Measurements from ENCODE around the gene RPS3. TPM values are rescaled to one million over a fixed set of nuclear protein-coding genes. Genes with fewer than 3 reads are reported as not detected.

Gene RPS3
- total and polyA plus RNA-seq, 2 experiments from 2014 or later = 1,745 to 2,793 TPM

DNA sequence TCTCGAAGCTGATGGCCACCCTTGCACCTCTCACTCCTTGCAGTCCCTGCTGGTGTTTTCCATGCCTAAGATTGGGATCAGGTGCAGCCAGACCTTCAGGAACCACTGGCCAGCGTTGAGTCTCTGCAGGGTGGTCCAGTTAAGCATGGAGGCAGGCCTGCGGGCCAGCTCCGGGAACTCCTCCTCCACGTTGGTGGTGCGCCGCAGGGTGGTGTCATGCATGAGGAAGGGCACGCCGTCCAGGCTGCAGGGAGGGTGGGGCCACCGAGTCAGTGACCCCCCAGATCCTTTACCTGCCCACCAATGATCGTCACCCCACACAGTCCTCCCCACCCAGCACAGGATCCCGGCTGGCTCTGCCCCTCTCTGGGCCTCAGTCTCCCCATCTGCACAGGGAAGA lies 43.7 kb downstream of the RPS3 start (continued):
- TF ChIP-seq, protein P1, sequence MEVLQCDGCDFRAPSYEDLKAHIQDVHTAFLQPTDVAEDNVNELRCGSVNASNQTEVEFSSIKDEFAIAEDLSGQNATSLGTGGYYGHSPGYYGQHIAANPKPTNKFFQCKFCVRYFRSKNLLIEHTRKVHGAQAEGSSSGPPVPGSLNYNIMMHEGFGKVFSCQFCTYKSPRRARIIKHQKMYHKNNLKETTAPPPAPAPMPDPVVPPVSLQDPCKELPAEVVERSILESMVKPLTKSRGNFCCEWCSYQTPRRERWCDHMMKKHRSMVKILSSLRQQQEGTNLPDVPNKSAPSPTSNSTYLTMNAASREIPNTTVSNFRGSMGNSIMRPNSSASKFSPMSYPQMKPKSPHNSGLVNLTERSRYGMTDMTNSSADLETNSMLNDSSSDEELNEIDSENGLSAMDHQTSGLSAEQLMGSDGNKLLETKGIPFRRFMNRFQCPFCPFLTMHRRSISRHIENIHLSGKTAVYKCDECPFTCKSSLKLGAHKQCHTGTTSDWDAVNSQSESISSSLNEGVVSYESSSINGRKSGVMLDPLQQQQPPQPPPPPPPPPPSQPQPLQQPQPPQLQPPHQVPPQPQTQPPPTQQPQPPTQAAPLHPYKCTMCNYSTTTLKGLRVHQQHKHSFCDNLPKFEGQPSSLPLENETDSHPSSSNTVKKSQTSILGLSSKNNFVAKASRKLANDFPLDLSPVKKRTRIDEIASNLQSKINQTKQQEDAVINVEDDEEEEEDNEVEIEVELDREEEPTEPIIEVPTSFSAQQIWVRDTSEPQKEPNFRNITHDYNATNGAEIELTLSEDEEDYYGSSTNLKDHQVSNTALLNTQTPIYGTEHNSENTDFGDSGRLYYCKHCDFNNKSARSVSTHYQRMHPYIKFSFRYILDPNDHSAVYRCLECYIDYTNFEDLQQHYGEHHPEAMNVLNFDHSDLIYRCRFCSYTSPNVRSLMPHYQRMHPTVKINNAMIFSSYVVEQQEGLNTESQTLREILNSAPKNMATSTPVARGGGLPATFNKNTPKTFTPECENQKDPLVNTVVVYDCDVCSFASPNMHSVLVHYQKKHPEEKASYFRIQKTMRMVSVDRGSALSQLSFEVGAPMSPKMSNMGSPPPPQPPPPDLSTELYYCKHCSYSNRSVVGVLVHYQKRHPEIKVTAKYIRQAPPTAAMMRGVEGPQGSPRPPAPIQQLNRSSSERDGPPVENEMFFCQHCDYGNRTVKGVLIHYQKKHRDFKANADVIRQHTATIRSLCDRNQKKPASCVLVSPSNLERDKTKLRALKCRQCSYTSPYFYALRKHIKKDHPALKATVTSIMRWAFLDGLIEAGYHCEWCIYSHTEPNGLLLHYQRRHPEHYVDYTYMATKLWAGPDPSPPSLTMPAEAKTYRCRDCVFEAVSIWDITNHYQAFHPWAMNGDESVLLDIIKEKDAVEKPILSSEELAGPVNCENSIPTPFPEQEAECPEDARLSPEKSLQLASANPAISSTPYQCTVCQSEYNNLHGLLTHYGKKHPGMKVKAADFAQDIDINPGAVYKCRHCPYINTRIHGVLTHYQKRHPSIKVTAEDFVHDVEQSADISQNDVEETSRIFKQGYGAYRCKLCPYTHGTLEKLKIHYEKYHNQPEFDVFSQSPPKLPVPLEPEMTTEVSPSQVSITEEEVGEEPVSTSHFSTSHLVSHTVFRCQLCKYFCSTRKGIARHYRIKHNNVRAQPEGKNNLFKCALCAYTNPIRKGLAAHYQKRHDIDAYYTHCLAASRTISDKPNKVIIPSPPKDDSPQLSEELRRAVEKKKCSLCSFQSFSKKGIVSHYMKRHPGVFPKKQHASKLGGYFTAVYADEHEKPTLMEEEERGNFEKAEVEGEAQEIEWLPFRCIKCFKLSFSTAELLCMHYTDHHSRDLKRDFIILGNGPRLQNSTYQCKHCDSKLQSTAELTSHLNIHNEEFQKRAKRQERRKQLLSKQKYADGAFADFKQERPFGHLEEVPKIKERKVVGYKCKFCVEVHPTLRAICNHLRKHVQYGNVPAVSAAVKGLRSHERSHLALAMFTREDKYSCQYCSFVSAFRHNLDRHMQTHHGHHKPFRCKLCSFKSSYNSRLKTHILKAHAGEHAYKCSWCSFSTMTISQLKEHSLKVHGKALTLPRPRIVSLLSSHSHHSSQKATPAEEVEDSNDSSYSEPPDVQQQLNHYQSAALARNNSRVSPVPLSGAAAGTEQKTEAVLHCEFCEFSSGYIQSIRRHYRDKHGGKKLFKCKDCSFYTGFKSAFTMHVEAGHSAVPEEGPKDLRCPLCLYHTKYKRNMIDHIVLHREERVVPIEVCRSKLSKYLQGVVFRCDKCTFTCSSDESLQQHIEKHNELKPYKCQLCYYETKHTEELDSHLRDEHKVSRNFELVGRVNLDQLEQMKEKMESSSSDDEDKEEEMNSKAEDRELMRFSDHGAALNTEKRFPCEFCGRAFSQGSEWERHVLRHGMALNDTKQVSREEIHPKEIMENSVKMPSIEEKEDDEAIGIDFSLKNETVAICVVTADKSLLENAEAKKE (CRISPR knock-in tag; IDR thresholded peaks at IDR 0.05) = no peak
- TF ChIP-seq ZNF331 (CRISPR knock-in tag; IDR thresholded peaks at IDR 0.05; ENCODE audit: low read depth) (no peak), EZH2 (IDR thresholded peaks at IDR 0.05; ENCODE audit: low read depth, unreplicated experiment) (no peak), POLR2AphosphoS5 (IDR thresholded peaks at IDR 0.05; ENCODE audit: low read depth) (no peak), STAT1 (IDR thresholded peaks at IDR 0.05; ENCODE audit: unreplicated experiment) (no peak)
- TF ChIP-seq, protein P2, sequence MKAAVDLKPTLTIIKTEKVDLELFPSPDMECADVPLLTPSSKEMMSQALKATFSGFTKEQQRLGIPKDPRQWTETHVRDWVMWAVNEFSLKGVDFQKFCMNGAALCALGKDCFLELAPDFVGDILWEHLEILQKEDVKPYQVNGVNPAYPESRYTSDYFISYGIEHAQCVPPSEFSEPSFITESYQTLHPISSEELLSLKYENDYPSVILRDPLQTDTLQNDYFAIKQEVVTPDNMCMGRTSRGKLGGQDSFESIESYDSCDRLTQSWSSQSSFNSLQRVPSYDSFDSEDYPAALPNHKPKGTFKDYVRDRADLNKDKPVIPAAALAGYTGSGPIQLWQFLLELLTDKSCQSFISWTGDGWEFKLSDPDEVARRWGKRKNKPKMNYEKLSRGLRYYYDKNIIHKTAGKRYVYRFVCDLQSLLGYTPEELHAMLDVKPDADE (IDR thresholded peaks at IDR 0.05) = no peak

DNA sequence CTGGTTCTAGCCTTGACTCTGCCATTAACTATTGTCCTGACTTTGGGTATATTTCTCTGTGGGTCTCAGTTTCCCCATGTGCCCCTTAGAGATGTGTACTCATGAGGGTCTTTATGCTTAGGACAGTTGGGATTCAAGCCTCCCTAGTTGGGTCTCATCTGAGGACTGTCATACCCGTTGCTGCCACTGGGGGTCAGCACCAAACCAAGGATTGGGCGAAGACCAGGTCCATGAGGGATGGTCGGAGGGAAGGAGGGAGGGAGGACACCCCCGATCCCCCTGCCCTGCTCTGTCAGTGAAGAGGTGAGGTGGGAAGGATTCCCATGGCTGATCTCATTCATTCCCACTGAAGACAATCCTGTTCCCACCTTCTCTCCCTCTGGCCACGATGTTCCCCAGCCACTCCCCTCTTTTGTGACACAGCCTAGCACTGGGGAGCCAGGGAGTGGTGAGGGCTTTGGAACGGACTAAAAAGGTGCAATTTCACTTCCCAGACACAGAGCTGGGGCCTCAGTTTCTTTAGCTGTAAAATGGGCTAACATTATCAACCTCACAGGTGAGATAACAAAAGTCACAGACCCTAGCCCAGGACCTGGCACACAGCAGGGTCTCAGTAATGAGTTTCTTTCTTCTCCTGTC lies 46.1 kb downstream of the RPS3 start:
- no peaks in the 10 kb centered on the region for H3K9me3 Mint-ChIP-seq
- H3K36me3 ChIP-seq (ENCODE audit: insufficient read depth) = no peaks in the 10 kb centered on the region

More for the DNA sequence above, 46.1 kb downstream of the RPS3 start:
- Histone ChIP-seq H3K4me3 (no peak overlapping the region), H3K4me2 (no peak overlapping the region), H3F3A (replicated peaks; ENCODE audit: low read depth) (no peaks in the 10 kb centered on the region), H3K9me2 (ENCODE audit: insufficient read depth) (no peaks in the 10 kb centered on the region), H4K20me1 (replicated peaks; ENCODE audit: insufficient read depth) (no peaks in the 10 kb centered on the region), H3K4me1 (ENCODE audit: insufficient read depth) (no peaks in the 10 kb centered on the region), H3K79me2 (replicated peaks; ENCODE audit: insufficient read depth) (no peaks in the 10 kb centered on the region), H3K27me3 (ENCODE audit: insufficient read depth) (no peaks in the 10 kb centered on the region), H2AFZ (no peak overlapping the region), H3K27ac (ENCODE audit: low read depth) (no peak overlapping the region)
- DNase-seq (ENCODE audit: low spot score) = peak; percentile 89
- Mint-ChIP-seq H3K36me3 (ENCODE audit: low read depth) (no peaks in the 10 kb centered on the region), H3K4me3 (no peak overlapping the region), H3K4me1 (peaks cover under 1% of the 10 kb centered on the region; the same call in 2 of the 3 replicates), H3K27ac (no peak overlapping the region), H3K27me3 (ENCODE audit: insufficient read depth, low read depth, poor library complexity) (peaks cover 7% of the 10 kb centered on the region)
- peak; percentile 87 for ATAC-seq
- TF ChIP-seq, protein P3, sequence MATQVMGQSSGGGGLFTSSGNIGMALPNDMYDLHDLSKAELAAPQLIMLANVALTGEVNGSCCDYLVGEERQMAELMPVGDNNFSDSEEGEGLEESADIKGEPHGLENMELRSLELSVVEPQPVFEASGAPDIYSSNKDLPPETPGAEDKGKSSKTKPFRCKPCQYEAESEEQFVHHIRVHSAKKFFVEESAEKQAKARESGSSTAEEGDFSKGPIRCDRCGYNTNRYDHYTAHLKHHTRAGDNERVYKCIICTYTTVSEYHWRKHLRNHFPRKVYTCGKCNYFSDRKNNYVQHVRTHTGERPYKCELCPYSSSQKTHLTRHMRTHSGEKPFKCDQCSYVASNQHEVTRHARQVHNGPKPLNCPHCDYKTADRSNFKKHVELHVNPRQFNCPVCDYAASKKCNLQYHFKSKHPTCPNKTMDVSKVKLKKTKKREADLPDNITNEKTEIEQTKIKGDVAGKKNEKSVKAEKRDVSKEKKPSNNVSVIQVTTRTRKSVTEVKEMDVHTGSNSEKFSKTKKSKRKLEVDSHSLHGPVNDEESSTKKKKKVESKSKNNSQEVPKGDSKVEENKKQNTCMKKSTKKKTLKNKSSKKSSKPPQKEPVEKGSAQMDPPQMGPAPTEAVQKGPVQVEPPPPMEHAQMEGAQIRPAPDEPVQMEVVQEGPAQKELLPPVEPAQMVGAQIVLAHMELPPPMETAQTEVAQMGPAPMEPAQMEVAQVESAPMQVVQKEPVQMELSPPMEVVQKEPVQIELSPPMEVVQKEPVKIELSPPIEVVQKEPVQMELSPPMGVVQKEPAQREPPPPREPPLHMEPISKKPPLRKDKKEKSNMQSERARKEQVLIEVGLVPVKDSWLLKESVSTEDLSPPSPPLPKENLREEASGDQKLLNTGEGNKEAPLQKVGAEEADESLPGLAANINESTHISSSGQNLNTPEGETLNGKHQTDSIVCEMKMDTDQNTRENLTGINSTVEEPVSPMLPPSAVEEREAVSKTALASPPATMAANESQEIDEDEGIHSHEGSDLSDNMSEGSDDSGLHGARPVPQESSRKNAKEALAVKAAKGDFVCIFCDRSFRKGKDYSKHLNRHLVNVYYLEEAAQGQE (IDR thresholded peaks at IDR 0.05; ENCODE audit: unreplicated experiment) = no peak
- no peak for TF ChIP-seq NANOG (IDR thresholded peaks at IDR 0.05; ENCODE audit: borderline replicate concordance)
- TF ChIP-seq, protein P4, sequence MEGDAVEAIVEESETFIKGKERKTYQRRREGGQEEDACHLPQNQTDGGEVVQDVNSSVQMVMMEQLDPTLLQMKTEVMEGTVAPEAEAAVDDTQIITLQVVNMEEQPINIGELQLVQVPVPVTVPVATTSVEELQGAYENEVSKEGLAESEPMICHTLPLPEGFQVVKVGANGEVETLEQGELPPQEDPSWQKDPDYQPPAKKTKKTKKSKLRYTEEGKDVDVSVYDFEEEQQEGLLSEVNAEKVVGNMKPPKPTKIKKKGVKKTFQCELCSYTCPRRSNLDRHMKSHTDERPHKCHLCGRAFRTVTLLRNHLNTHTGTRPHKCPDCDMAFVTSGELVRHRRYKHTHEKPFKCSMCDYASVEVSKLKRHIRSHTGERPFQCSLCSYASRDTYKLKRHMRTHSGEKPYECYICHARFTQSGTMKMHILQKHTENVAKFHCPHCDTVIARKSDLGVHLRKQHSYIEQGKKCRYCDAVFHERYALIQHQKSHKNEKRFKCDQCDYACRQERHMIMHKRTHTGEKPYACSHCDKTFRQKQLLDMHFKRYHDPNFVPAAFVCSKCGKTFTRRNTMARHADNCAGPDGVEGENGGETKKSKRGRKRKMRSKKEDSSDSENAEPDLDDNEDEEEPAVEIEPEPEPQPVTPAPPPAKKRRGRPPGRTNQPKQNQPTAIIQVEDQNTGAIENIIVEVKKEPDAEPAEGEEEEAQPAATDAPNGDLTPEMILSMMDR (conservative IDR thresholded peaks at IDR 0.05; ENCODE audit: low read depth in 2 of 2) = peak; percentile 92 to 99
